Measurements from ENCODE around the gene REXO4. TPM values are rescaled to one million over a fixed set of nuclear protein-coding genes. Genes with fewer than 3 reads are reported as not detected.
"Not testable (repeated sequence)": the region's sequence is repeated elsewhere in the genome, so short reads cannot be mapped to it uniquely, and the experiment has no call there.

The REXO4 gene
- total RNA-seq, 2 donors from 2014 or later: 20.6 to 28.3 TPM

DNA sequence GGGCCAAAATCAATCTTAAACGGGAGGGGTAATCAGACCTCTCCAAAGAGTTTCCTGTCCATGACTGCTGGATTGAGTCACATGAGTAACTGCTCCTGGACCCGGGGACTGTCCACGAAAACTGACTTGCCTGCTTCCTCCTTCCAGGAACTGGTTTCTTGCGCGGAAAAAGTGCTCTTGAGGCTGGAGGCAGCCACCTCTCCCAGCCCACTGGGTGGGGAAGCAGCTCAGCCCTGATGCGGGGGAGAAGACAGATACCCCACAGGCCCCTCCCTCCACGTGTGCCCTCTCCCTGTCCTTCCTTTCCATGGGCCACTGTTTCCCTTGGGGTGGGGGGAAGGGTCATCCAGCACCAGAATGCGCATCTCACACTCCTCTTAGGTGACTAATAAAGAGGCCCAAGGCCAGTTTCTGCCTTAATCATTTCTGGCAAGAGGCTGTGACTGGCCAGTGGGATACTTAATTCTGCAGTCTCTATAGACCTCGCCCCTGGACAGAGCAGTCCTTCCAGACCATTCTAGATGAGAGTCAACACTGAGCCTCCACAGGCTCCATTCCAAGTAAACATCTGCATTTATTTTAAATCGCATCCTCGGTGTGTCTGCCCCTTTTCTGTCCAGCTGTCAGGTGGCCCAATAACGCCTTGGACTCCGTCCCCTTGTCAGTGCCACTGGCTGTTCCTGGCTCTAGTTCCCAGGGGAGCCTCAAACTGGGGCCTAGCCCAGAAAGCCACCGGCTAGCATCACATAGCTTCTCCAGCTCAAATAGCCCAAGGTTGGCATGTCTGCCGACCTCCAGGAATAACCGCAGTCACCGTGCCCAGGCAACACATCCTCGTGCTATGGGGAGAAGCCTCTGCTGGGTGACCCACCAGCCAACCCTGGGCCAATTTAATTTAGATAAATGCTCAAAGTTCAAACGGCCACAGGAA lies 12.0 kb downstream of the REXO4 start:
- peak overlapping the region in 1 of 2 donors; percentile 77 for H3K27ac Mint-ChIP-seq
- ATAC-seq (no peak), DNase-seq (ENCODE audit: low spot score in 2 of 2) (no peak)
- peaks cover 5 to 15% of the 10 kb centered on the region in 2 donors for H3K36me3 Mint-ChIP-seq
- no peaks in the 10 kb centered on the region for H3K9me3 Mint-ChIP-seq

GRCh38 chr9:133404454-133405002 lies 13.3 kb downstream of the REXO4 start:
- DNase-seq (ENCODE audit: low spot score in 2 of 2): no peak
- H3K9me3 Mint-ChIP-seq: no peaks in the 10 kb centered on the region
- H3K27ac Mint-ChIP-seq: peak overlapping the region; percentile 44 to 77
- peaks cover 5 to 11% of the 10 kb centered on the region in 2 donors for H3K36me3 Mint-ChIP-seq
- no peak for ATAC-seq

DNA sequence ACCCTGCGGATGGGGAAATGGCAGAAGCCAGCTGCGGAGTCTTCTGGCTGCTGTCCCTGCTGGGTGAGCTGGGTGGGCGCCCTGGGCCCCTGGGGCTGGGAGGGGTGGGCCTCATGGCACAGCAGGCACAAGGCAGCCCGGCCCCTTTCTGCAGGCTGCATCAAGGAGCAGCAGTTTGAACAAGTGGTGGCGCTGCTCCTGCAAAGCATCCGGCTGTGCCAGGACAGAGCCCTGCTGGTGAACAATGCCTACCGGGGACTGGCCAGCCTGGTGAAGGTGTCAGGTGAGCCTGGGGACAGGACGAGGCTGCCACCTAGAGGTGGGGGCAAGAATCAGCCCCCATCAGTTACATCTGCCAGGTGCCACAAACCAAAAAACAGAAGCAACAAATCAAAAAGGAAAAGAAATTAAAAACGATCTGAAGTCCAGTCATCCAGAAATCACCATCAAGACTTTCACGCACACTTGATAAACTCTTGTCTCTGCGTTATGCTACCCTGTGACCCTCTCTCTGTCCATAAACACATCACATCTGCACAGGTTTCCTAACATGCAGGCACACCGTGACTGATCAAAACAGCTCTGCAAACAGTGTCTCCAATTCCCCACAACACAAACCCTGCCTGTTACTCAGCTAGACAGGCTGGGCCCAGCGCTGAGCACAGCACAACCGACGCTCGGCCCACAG lies 13.9 kb downstream of the REXO4 start:
- H3K27ac Mint-ChIP-seq: no peak overlapping the region
- H3K36me3 Mint-ChIP-seq: peaks cover 5 to 11% of the 10 kb centered on the region in 2 donors
- ATAC-seq (peak; percentile 15 to 42), DNase-seq (ENCODE audit: low spot score in 2 of 2) (peak in 1 of 2 donors; percentile 61)
- no peaks in the 10 kb centered on the region for H3K9me3 Mint-ChIP-seq

- Mint-ChIP-seq H3K36me3 (peaks cover 5 to 11% of the 10 kb centered on the region in 2 donors), H3K9me3 (no peaks in the 10 kb centered on the region), H3K27ac (peak overlapping the region in 1 of 2 donors; percentile 29)
- no peak for ATAC-seq
- no peak for DNase-seq (ENCODE audit: low spot score in 2 of 2)
These were observed 15.1 kb downstream of the REXO4 start for GRCh38 chr9:133402689-133403088.

GRCh38 chr9:133401588-133401987 lies 16.2 kb downstream of the REXO4 start:
- no peaks in the 10 kb centered on the region for H3K9me3 Mint-ChIP-seq
- H3K36me3 Mint-ChIP-seq: peaks cover 5% of the 10 kb centered on the region in 2 donors
- DNase-seq (ENCODE audit: low spot score in 2 of 2): no peak
- peak overlapping the region; percentile 9 to 55 for H3K27ac Mint-ChIP-seq
- no peak for ATAC-seq

DNA sequence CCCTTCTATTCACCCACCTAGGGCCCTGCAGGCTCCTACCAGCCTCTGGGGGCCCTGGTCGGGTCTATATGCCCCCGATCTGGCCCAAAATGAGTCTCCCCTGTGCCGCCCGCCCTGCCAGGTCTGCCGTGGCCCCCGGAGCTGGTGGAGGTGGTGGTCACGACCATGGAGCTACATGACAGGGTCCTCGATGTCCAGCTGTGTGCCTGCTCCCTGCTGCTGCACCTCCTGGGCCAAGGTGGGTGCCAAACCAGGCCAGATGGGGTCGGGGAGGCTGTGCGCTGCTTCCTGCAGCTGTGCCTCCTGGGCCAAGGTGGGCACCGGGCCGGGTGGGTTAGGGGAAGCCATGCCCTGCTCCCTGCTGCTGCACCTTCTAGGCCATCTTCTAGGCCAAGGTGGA lies 17.5 kb downstream of the REXO4 start:
- ATAC-seq (no peak), DNase-seq (ENCODE audit: low spot score in 2 of 2) (no peak)
- no peaks in the 10 kb centered on the region for H3K9me3 Mint-ChIP-seq
- H3K27ac Mint-ChIP-seq: peak overlapping the region in 1 of 2 donors; percentile 27
- peaks cover 0 to under 1% of the 10 kb centered on the region in 2 donors for H3K36me3 Mint-ChIP-seq

DNA sequence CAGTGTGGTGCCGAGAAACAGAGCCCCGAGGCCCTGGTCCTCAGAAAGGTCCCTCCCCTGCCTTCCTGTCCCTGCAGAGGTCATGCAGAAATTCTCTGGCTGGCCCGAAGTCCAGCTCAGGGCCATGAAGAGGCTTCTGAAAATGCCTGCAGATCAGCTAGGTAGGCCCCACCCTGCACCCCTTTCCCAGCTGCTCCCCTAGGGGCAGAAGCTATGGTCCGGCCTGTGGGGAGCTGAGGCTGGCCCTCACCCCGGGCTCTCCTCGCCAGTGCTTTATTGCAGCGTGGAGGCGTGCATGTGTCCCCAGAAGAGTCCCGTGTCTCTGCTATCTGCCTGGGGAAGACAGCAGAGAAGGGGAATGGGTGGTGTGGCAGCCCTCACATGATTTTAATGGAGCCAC lies 19.9 kb downstream of the REXO4 start:
- ATAC-seq (no peak), DNase-seq (ENCODE audit: low spot score in 2 of 2) (no peak)
- Mint-ChIP-seq H3K9me3 (no peaks in the 10 kb centered on the region), H3K27ac (no peak overlapping the region), H3K36me3 (no peaks in the 10 kb centered on the region)

GRCh38 chr9:133397370-133397769 lies 20.4 kb downstream of the REXO4 start:
- H3K36me3 Mint-ChIP-seq: no peaks in the 10 kb centered on the region
- no peak overlapping the region for H3K27ac Mint-ChIP-seq
- no peak for DNase-seq (ENCODE audit: low spot score in 2 of 2)
- H3K9me3 Mint-ChIP-seq: no peaks in the 10 kb centered on the region
- no peak for ATAC-seq

- Mint-ChIP-seq H3K9me3 (no peaks in the 10 kb centered on the region), H3K36me3 (no peaks in the 10 kb centered on the region), H3K27ac (no peak overlapping the region)
- ATAC-seq: peak in 1 of 2 donors; percentile 38
- DNase-seq (ENCODE audit: low spot score in 2 of 2): no peak
These were observed 20.9 kb downstream of the REXO4 start for GRCh38 chr9:133396952-133397351.

DNA sequence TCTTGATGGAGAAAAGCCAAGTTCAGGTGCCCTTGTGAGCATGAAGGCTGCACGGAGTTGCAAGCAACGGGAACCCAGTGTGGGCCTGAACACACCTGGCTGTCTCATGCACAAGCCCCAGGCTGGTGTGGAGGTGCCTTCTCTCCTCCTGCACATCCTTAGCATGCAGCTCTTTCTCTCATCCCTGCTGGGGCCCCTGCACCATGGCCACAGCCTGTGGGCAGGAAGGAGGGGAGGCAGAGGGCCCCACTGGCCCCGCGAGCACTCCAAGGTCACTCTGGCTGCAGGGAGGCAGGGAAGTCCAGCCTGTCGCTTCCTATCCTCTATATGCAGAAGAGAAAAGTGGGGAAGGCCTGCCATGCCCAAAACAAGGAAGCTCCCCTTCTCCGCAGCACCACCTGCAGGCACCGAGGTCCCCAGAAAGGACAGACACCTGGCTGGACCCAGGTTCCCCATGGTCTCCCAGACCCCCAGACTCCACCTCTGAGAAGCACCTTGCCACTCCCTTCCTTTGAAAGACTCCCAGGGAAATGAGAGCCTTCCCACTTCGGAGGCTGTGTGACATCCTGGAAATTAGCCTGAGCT lies 23.0 kb downstream of the REXO4 start:
- DNase-seq (ENCODE audit: low spot score in 2 of 2): no peak
- no peak overlapping the region for H3K27ac Mint-ChIP-seq
- H3K36me3 Mint-ChIP-seq: no peaks in the 10 kb centered on the region
- ATAC-seq: peak in 1 of 2 donors; percentile 20
- H3K9me3 Mint-ChIP-seq: no peaks in the 10 kb centered on the region

DNA sequence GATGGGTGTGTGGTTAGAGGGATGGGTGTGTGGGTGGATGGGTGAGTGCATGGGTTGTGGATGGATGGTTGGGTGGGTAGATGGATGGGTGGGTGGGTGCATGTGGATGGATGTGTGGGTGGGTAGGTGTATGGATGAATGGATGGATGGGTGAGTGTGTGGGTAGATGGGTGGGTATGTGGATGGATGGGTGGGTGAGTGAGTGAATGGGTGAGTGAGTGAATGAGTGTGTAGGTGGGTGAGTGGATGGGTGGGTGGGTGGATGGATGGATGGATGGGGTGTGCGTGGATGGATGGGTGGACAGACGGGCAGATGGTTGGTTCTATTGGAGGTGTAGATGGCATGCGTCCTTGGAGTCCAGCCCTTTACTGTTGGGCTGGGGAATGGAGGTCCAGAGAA lies 24.4 kb downstream of the REXO4 start:
- Mint-ChIP-seq H3K27ac (no peak overlapping the region), H3K9me3 (no peaks in the 10 kb centered on the region)

DNA sequence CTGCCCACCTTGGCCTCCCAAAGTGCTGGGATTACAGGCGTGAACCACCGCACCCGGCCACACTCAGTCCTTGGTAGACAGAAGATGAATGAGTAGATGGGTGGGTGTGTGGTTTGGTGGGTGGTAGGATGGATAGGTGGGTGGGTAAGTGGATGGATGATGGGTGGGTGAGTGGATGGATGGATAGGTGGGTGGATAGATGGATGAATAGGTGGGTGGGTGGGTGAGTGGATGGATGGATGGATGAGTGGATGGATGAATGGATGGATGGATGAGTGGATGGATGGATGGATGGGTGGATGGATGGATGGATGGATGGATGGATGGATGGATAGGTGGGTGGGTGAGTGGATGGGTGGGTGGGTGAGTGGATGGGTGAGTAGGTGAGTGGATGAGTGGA lies 25.5 kb downstream of the REXO4 start:
- not testable (repeated sequence) for DNase-seq (ENCODE audit: low spot score in 2 of 2); H3K36me3 Mint-ChIP-seq; ATAC-seq; H3K9me3 Mint-ChIP-seq; H3K27ac Mint-ChIP-seq

More for the DNA sequence above, 24.4 kb downstream of the REXO4 start:
- no peak for ATAC-seq
- DNase-seq (ENCODE audit: low spot score in 2 of 2): no peak
- no peaks in the 10 kb centered on the region for H3K36me3 Mint-ChIP-seq

DNA sequence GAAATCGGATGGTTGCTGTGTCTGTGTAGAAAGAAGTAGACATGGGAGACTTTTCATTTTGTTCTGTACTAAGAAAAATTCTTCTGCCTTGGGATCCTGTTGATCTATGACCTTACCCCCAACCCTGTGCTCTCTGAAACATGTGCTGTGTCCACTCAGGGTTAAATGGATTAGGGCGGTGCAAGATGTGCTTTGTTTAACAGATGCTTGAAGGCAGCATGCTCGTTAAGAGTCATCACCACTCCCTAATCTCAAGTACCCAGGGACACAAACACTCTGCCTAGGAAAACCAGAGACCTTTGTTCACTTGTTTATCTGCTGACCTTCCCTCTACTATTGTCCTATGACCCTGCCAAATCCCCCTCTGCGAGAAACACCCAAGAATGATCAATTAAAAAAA lies 26.4 kb downstream of the REXO4 start:
- not testable (repeated sequence) for H3K36me3 Mint-ChIP-seq; H3K27ac Mint-ChIP-seq; DNase-seq (ENCODE audit: low spot score in 2 of 2); ATAC-seq; H3K9me3 Mint-ChIP-seq

DNA sequence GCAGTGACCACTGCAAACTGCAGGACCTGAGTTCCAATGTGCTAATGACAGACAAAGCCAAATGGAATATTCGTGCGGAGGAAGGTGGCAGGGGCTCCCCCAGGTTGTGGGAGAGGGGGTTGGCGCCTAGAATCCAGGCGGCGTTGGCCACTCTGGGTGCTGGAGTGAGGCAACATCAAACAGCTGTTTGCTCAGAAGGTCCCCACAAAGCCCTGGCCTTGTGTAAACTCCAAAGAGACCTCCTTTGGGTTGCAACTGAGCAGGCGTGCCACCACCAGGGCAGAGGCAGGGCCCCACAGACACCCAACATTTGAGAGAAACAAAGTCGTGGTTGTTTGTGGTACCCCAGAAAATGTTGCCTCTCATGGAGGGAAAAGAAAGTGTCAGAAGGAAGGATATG lies 27.1 kb downstream of the REXO4 start:
- Mint-ChIP-seq H3K36me3 (no peaks in the 10 kb centered on the region), H3K9me3 (no peaks in the 10 kb centered on the region), H3K27ac (no peak overlapping the region)
- ATAC-seq (no peak), DNase-seq (ENCODE audit: low spot score in 2 of 2) (no peak)

DNA sequence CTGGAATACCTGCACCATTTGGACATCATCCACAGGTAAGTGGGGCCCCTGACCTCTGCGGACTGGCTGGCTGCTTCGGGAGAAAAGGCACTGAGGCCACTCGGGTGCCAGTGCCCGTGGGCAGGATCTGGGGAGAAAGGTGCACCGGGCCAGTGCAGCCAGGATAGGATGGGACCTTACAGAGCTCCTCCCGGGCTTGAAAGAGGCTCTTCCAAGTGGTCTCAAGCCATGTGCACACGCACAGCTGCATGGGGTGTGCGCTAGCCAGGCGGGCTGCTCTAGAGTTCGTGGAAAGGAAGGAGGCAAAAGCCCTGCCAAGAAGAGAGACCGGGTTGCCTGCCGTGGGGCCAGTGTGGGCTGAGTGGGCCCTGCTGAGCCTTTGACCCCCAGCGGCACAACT lies 28.2 kb downstream of the REXO4 start:
- DNase-seq (ENCODE audit: low spot score in 2 of 2) (no peak), ATAC-seq (no peak)
- Mint-ChIP-seq H3K36me3 (no peaks in the 10 kb centered on the region), H3K9me3 (no peaks in the 10 kb centered on the region), H3K27ac (no peak overlapping the region)

DNA sequence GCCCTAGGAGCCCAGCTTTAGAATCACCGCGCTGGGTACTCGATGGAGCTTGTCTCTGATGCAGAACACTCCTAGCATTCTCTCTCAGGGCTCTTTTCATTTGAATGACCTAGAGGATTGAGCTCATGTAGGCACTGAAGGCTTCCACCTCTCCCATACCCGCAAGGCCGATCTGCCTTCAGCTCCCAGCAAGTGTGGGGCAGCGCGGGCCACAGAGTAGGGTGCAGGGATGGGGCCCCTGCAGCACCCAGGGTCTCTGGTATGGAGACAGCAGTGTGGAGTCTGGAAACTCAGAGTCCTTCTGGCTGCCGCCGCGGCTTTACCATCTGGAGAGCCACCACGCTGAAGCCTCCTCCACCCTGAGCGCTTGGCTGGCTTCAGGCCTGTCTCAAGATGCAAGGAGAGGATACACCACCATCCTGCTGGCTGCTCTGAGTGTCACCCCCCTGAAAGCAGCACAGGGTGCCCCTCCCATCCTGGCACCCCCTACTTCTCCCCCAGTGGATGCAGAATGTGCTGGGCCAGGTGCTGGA lies 28.7 kb downstream of the REXO4 start:
- ATAC-seq: no peak
- H3K36me3 Mint-ChIP-seq: no peaks in the 10 kb centered on the region

GRCh38 chr9:133387680-133388079 lies 30.1 kb downstream of the REXO4 start:
- no peak for ATAC-seq
- H3K36me3 Mint-ChIP-seq: no peaks in the 10 kb centered on the region
- H3K9me3 Mint-ChIP-seq: no peaks in the 10 kb centered on the region
- DNase-seq (ENCODE audit: low spot score in 2 of 2): no peak
- peak overlapping the region in 1 of 2 donors; percentile 14 for H3K27ac Mint-ChIP-seq

More for the DNA sequence above, 28.7 kb downstream of the REXO4 start:
- Mint-ChIP-seq H3K9me3 (no peaks in the 10 kb centered on the region), H3K27ac (no peak overlapping the region)
- DNase-seq (ENCODE audit: low spot score in 2 of 2): no peak

Data from activated naive CD4-positive, alpha-beta T cell treated with anti-CD3 and anti-CD28 coated beads, Interleukin-2, amount 50 U/mL, for 72 hours (primary cell).